Central memory CD8-positive, alpha-beta T cell (primary cell): ENCODE data around the gene ZNF808.
"Not testable (repeated sequence)": the region's sequence is repeated elsewhere in the genome, so short reads cannot be mapped to it uniquely, and the experiment has no call there.

Source experiments
- ATAC-seq: fragments of 150-1000 bp; cut with Tn5 transposase; replicated peaks from 2 replicates; pipeline ENCODE4 v1.10.0; 2022; ENCODE audit warnings: mild to moderate bottlenecking, moderate FRiP score, moderate number of reproducible peaks; ENCODE audit not compliant: poor library complexity, severe bottlenecking; ENCODE audit errors: extremely low read depth
- DNase-seq, 2 donors: peaks; one replicate each; pipeline ENCODE4 v3.0.0; 2021; ENCODE audit warnings: low spot score in 2 of 2
- H3K27ac Mint-ChIP-seq: one replicate; pipeline ENCODE4 v1.8.0; 2022; ENCODE audit warnings: low read depth, mild to moderate bottlenecking, moderate library complexity, mixed read lengths
- H3K27me3 Mint-ChIP-seq: one replicate; pipeline ENCODE4 v1.8.0; 2022; ENCODE audit warnings: mixed read lengths
- H3K36me3 Mint-ChIP-seq: one replicate; pipeline ENCODE4 v1.8.0; 2022; ENCODE audit warnings: mild to moderate bottlenecking, moderate library complexity, mixed read lengths; ENCODE audit not compliant: insufficient read depth
- H3K4me1 Mint-ChIP-seq: one replicate; pipeline ENCODE4 v1.8.0; 2022; ENCODE audit warnings: mixed read lengths
- H3K4me3 Mint-ChIP-seq: one replicate; pipeline ENCODE4 v1.8.0; 2022; ENCODE audit warnings: mild to moderate bottlenecking, moderate library complexity, mixed read lengths
- H3K9me3 Mint-ChIP-seq: one replicate; pipeline ENCODE4 v1.8.0; 2022; ENCODE audit warnings: mixed read lengths

The ZNF808 gene

DNA sequence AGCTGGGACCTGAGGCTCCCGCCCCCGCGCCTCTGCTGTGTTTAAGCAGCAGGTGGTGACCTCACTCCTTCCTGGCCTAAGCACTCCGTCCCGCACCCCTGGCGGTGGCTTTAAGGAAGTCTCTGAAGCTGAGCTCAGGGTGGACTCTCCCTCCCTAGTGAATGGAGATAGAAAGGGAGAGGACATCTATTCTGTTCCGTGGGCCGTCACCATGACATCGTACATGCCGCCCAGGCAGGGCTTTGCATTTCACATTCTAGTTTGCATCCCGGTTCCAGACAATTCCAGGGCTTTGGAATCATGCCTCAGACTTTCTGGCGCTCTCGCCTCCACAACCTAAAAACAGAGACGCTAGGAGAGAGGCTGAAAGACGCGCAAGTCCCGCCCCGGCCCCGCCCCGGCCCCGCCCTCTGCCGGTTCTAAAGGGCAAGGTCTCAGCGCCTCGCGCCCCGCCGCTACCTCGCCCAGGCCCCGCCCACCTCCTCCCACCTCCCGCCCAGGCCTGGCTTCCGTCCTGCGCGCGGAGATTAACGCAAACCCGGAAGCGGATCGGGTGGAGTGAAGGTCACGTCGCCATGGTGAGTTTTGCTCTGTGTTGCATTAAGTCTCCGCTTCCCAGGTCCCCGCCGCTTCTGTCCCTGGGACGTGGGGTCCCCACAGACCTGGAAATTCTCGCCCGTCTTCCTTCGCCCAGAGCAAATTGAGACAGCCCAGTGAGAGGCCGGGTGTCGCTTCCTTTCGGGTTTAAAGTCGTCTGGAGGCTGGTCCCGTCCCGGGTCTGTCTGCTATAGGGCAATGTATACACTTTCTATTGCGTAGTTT, at the start of gene ZNF808:
Gene ZNF808, plus strand, starts transcription at position 535 of the 822 bp plus-strand sequence. CDS start 15,617 bp downstream, outside the sequence.
- Mint-ChIP-seq H3K27ac (peak within 1 kb of the TSS; percentile 99), H3K36me3 (peaks cover 3% of the 10 kb centered on the region), H3K27me3 (peaks cover 4% of the 10 kb centered on the region), H3K4me3 (peak within 1 kb of the TSS; percentile 93), H3K4me1 (peaks cover 25% of the 10 kb centered on the region), H3K9me3 (peaks cover 1% of the 10 kb centered on the region)
- ATAC-seq (peak; percentile 97), DNase-seq (peak; percentile 75 to 87)

DNA sequence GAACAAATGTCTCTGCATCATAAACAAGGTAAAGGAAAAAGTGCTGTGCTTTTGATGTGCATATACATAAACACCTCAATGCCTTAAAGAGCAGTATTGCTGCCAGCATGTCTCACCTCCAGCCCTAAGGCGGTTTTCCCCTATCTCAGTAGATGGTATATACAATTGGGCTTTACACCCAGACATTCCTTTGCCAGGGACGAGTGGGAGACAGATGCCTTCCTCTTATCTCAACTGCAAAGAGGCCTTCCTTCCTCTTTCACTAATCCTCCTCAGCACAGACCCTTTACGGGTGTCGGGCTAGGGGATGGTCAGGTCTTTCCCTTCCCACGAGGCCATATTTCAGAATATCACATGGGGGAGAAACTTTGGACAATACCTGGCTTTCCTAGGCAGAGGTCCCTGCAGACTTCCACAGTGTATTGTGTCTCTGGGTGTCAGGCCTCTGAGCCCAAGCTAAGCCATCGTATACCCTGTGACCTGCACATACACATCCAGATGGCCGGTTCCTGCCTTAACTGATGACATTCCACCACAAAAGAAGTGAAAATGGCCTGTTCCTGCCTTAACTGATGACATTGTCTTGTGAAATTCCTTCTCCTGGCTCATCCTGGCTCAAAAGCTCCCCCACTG, 43.2 kb upstream of the ZNF808 start:
- Mint-ChIP-seq H3K27me3 (peaks cover 15% of the 10 kb centered on the region), H3K9me3 (peaks cover 20% of the 10 kb centered on the region)
- ATAC-seq, H3K36me3 Mint-ChIP-seq, DNase-seq, H3K4me3 Mint-ChIP-seq, H3K4me1 Mint-ChIP-seq, H3K27ac Mint-ChIP-seq: not testable (repeated sequence)

DNA sequence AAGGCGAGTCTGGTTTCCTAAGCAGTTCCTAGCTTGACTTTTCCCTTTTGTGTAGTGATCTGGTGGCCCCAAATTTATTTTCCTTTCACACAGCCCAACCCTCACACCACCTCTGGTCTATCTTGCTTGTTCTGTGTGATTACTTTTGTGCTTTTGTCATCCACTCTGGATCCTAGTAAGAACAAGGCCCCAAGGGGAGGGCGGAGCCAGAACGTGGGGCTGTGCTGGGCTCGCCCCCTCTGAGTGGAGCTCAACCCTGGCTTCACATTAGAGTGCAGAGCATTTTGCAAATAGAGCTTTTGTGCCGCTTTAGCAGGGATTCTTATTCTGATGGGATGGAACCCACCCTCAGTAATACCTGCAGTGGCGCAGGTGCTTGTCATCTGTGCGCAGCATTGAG, 42.4 kb upstream of the ZNF808 start:
- Mint-ChIP-seq H3K9me3 (peaks cover 20% of the 10 kb centered on the region), H3K27me3 (peaks cover 15% of the 10 kb centered on the region)
- H3K4me3 Mint-ChIP-seq, DNase-seq, H3K4me1 Mint-ChIP-seq, H3K27ac Mint-ChIP-seq, ATAC-seq, H3K36me3 Mint-ChIP-seq: not testable (repeated sequence)

DNA sequence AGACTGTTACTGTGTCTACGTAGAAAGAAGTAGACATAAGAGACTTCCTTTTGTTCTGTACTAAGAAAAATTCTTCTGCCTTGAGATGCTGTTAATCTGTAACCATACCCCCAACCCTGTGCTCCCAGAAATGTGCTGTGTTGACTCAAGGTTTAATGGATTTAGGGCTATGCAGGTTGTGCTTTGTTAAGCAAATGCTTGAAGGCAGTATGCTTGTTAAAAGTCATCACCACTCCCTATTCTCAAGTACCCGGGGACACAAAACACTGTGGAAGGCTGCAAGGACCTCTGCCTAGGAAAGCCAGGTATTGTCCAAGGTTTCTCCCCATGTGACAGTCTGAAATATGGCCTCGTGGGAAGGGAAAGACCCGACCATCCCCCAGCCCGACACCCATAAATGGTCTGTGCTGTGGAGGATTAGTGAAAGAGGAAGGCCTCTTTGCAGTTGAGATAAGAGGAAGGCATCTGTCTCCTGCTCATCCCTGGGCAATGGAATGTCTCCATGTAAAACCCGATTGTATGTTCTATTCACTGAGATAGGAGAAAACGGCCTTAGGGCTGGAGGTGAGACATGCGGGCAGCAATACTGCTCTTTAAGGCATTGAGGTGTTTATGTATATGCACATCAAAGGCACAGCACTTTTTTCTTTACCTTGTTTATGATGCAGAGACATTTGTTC, 41.8 kb upstream of the ZNF808 start:
- H3K27ac Mint-ChIP-seq, H3K36me3 Mint-ChIP-seq, ATAC-seq, DNase-seq, H3K4me3 Mint-ChIP-seq, H3K4me1 Mint-ChIP-seq: not testable (repeated sequence)
- Mint-ChIP-seq H3K27me3 (peaks cover 15% of the 10 kb centered on the region), H3K9me3 (peaks cover 20% of the 10 kb centered on the region)

DNA sequence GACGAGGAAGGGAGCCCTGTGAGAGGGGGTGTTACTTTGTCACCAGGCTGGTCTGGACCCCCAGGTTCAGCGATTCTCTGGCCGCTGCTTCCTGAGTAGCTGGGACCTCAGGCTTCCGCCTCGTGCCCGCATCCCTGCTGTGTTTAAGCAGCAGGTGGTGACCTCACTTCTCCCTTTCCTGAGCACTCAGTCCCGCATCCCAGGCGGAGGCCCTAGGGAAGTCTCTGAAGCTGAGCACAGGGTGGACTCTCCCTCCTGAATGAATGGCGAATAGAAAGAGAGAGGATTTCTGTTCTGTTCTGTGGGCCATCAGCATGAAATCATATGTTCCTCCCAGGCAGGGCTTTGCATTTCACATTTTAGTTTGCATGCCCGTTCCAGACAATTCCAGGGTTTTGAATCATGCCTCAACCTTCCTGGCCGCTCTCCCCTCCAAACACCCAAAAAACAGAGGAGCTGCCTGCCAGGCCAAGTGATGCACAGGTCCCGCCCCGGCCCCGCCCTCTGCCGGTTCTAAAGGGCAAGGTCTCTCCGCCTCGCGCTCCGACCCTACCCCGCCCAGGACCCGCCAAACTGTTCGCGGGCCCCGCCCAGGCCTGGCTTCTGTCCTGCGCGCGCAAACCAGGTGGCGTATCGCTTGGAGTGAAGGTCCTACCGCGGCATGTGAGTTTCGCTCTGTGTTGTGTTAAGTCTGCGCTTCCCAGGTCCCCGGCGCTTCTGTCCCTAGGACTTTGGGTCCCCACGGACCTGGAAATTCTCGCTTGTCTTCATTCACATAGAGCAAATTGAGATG, 35.1 kb upstream of the ZNF808 start:
- no peaks in the 10 kb centered on the region for H3K4me1 Mint-ChIP-seq
- ATAC-seq (no peak), DNase-seq (no peak)
- no peak overlapping the region for H3K4me3 Mint-ChIP-seq
- no peak overlapping the region for H3K27ac Mint-ChIP-seq
- peaks cover 6% of the 10 kb centered on the region for H3K9me3 Mint-ChIP-seq
- H3K27me3 Mint-ChIP-seq, result peaks cover 14% of the 10 kb centered on the region
- H3K36me3 Mint-ChIP-seq, result peaks cover 3% of the 10 kb centered on the region

DNA sequence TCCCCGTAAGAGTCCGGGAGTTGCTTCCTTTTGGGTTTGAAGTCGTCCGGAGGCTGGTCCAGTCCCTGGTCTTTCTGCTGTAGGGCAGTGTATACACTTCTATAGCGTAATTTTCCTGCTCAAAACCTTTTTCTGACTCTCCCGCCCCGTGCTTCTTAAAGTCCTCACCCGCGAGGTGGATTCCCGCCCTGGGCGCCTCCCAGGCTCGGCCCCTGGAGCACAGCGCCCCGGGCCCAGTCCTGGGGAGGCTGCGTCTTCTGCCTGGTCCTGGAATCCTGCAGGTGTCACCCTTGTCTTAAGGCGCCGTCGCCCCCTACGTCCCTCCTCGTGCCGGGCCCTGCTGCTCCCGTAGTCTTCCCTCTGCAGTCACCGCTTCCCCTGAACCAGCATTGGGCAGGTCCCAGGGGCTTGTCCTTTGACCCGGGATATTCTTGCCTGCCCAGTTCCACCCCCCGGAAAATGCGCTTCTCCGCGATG, 34.4 kb upstream of the ZNF808 start:
- Mint-ChIP-seq H3K36me3 (peaks cover 3% of the 10 kb centered on the region), H3K27ac (no peak overlapping the region), H3K4me3 (no peak overlapping the region), H3K9me3 (peaks cover 6% of the 10 kb centered on the region), H3K27me3 (peaks cover 14% of the 10 kb centered on the region), H3K4me1 (no peaks in the 10 kb centered on the region)
- ATAC-seq (no peak), DNase-seq (no peak)

DNA sequence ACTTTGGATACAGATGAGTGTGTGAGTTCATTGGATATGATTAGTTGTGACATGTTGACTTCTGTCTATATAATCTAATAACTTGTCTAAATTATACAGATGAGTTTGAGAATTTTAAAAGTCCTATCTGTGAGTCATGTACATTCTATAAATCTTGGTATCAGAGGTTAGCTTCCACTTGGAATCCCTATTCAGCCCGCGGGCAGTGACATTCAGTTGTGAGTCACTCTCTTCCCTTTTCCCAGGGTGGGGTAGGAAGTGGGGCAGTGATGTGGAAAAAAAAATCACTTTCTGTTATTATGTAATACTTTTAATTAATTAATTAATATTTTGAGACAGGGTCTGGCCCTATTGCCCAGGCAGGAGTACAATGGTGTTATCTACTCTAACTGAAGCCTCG, 33.0 kb upstream of the ZNF808 start:
- ATAC-seq (no peak), DNase-seq (no peak)
- H3K27me3 Mint-ChIP-seq, result peaks cover 14% of the 10 kb centered on the region
- H3K4me1 Mint-ChIP-seq, result no peaks in the 10 kb centered on the region
- peaks cover 6% of the 10 kb centered on the region for H3K9me3 Mint-ChIP-seq
- H3K27ac Mint-ChIP-seq, result no peak overlapping the region
- H3K36me3 Mint-ChIP-seq, result no peaks in the 10 kb centered on the region
- no peak overlapping the region for H3K4me3 Mint-ChIP-seq

DNA sequence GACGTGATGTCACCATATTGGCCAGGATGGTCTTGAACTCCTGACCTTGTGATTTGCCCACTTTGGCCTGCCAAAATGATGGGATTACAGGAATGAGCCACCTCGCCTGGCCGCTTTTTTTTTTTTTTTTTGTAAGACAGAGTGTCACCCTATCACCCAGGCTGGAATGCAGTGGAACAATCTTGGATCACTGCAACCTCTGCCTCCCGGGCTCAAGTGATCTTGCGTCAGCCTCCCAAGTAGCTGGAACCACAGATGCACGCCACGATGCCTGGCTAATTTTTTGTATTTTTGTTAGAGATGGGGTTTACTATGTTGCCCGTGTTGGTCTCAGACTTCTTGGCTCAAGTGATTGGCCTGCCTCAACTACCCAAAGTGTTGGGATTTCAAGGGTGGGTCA, 28.9 kb upstream of the ZNF808 start:
- H3K27me3 Mint-ChIP-seq, result peaks cover 8% of the 10 kb centered on the region
- H3K9me3 Mint-ChIP-seq, result peaks cover 6% of the 10 kb centered on the region
- H3K4me1 Mint-ChIP-seq, result no peaks in the 10 kb centered on the region
- DNase-seq (no peak), ATAC-seq (no peak)
- no peak overlapping the region for H3K4me3 Mint-ChIP-seq
- no peaks in the 10 kb centered on the region for H3K36me3 Mint-ChIP-seq
- H3K27ac Mint-ChIP-seq, result no peak overlapping the region

DNA sequence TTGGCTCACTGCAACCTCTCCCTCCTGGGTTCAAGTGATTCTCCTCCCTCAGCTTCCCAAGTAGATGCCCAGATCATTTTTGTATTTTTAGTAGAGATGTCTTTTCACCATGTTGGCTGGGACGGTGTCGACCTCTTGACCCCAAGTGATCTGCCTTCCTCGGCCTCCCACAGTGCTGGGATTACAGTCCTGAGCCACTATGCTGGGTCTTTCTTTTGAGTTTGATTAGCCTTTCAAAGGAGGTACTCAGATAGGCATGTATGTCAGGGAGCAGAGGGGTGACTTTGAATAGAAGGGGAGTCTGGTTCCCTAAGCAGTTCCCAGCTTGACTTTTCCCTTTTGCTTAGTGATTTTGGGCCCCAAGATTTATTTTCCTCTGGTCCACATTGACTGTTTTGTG, 27.0 kb upstream of the ZNF808 start:
- not testable (repeated sequence) for DNase-seq, H3K4me3 Mint-ChIP-seq, H3K4me1 Mint-ChIP-seq, ATAC-seq, H3K36me3 Mint-ChIP-seq, H3K27me3 Mint-ChIP-seq, H3K27ac Mint-ChIP-seq, H3K9me3 Mint-ChIP-seq

DNA sequence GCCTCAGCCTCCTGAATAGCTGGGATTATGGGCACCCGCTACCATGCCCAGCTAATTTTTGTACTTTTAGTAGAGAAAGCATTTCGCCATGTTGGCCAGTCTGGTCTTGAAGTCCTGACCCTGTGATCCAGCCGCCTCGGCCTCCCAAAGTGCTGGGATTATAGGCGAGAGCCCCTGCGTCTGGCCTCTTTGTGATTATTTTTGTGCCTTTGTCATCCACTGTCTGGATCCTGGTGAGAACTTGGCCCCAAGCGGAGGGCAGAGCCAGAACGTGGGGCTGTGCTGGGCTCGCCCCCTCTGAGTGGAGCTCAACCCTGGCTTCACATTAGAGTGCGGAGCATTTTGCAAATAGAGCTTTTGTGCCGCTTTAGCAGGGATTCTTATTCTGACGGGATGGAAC, 26.5 kb upstream of the ZNF808 start:
- H3K4me3 Mint-ChIP-seq, H3K27me3 Mint-ChIP-seq, H3K4me1 Mint-ChIP-seq, DNase-seq, H3K36me3 Mint-ChIP-seq, H3K9me3 Mint-ChIP-seq, H3K27ac Mint-ChIP-seq, ATAC-seq: not testable (repeated sequence)

DNA sequence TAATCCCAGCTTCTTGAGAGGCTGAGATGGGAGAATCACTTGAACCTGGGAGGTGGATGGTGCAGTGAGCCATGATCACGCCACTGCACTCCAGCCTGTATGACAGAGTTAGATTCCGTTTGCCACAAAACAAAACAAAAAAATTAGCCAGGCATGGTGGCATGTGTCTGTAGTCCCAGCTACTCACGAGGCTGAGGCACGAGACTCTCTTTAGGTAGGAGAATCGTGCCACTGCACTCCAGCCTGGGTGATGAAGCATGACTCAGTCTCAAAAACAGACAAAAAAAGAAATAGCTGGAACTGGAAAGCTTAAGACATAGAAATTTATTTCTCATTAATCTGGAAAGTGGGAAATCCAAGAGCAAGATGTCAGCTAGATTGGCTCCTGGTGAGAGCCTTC, 20.2 kb upstream of the ZNF808 start:
- Mint-ChIP-seq H3K27me3 (no peaks in the 10 kb centered on the region), H3K36me3 (no peaks in the 10 kb centered on the region), H3K9me3 (peaks cover 12% of the 10 kb centered on the region), H3K4me1 (no peaks in the 10 kb centered on the region), H3K27ac (no peak overlapping the region), H3K4me3 (no peak overlapping the region)
- ATAC-seq (no peak), DNase-seq (no peak)

DNA sequence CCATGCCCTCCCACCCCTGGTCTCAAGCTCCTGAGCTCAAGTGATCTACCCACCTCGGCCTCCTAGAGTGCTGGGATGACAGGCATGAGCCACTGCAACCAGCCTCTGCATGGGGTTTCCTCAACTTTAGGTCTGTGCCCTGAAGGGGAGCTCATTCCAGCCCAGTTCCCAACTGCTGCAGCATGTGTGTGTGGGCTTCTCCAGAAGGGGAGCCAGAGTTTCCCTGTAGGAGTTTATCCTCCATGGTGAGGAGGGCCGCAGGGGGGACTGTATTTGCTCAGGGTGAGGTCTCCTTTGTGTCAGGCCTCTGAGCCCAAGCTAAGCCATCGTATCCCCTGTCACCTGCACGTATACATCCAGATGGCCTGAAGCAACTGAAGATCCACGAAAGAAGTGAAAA, 11.3 kb upstream of the ZNF808 start:
- peaks cover 24% of the 10 kb centered on the region for H3K9me3 Mint-ChIP-seq
- H3K4me3 Mint-ChIP-seq, result no peak overlapping the region
- DNase-seq, result no peak
- peaks cover 2% of the 10 kb centered on the region for H3K36me3 Mint-ChIP-seq
- H3K27me3 Mint-ChIP-seq, result peaks cover 32% of the 10 kb centered on the region
- ATAC-seq, result no peak
- H3K4me1 Mint-ChIP-seq, result no peaks in the 10 kb centered on the region
- no peak overlapping the region for H3K27ac Mint-ChIP-seq
